SK-N-SH treated with all-trans-retinoic acid at 6 μM for 48 hours (cell line): Measurements from ENCODE around the gene RSL24D1.

ENCODE experiments used
- ATAC-seq: fragments of 200-7000 bp; cut with Tn5 transposase; 3 replicates; pipeline ENCODE4 v1.9.1; 2020; ENCODE audit warnings: mild to moderate bottlenecking, moderate library complexity
- ARNTL ChIP-seq: fragments of 450-650 bp; formaldehyde crosslinking; IDR thresholded peaks from 2 replicates; pipeline ENCODE4 v1.5.0; 2020; ENCODE audit warnings: low read depth, mild to moderate bottlenecking, moderate library complexity, borderline replicate concordance
- BACH2 ChIP-seq: fragments of 250-450 bp; sonication (Bioruptor Pico); IDR thresholded peaks from 2 replicates; pipeline ENCODE4 v1.9.0; 2021; ENCODE audit warnings: mild to moderate bottlenecking, borderline replicate concordance
- CSDC2 ChIP-seq: fragments of 250-450 bp; sonication (Bioruptor Pico); IDR thresholded peaks from 2 replicates; pipeline ENCODE4 v1.5.0; 2020; ENCODE audit warnings: mild to moderate bottlenecking, moderate library complexity
- ESRRG ChIP-seq: fragments of 250-450 bp; sonication (Bioruptor Pico); IDR thresholded peaks from 2 replicates; pipeline ENCODE4 v1.6.1; 2021; ENCODE audit warnings: mild to moderate bottlenecking
- GLIS3 ChIP-seq: fragments of 250-450 bp; sonication (Bioruptor Pico); IDR thresholded peaks from 2 replicates; pipeline ENCODE4 v1.5.0; 2020; ENCODE audit warnings: mild to moderate bottlenecking, moderate library complexity
- ISL1 ChIP-seq: fragments of 250-450 bp; sonication (Bioruptor Pico); IDR thresholded peaks from 2 replicates; pipeline ENCODE4 v2.1.2; 2022; ENCODE audit warnings: mild to moderate bottlenecking, moderate library complexity
- OSR1 ChIP-seq: fragments of 250-450 bp; sonication (Bioruptor Pico); IDR thresholded peaks from 2 replicates; pipeline ENCODE4 v1.8.0; 2022; ENCODE audit warnings: moderate library complexity, mild to moderate bottlenecking, inconsistent platforms
- PPARA ChIP-seq: fragments of 250-450 bp; sonication (Bioruptor Pico); IDR thresholded peaks from 2 replicates; pipeline ENCODE4 v1.5.0; 2020; ENCODE audit warnings: mild to moderate bottlenecking, borderline replicate concordance
- RARB ChIP-seq: fragments of 250-450 bp; sonication (Bioruptor Pico); IDR thresholded peaks from 2 replicates; pipeline ENCODE4 v1.8.0; 2021; ENCODE audit warnings: mild to moderate bottlenecking, moderate library complexity
- SNAI2 ChIP-seq: fragments of 250-450 bp; sonication (Bioruptor Pico); IDR thresholded peaks from 2 replicates; pipeline ENCODE4 v1.5.0; 2020; ENCODE audit warnings: mild to moderate bottlenecking, moderate library complexity
- TCF4 ChIP-seq: fragments of 250-450 bp; sonication (Bioruptor Pico); IDR thresholded peaks from 2 replicates; pipeline ENCODE4 v1.8.0; 2021; ENCODE audit warnings: mild to moderate bottlenecking, moderate library complexity, borderline replicate concordance
- TOX ChIP-seq: fragments of 250-450 bp; sonication (Bioruptor Pico); IDR thresholded peaks from 2 replicates; pipeline ENCODE4 v1.8.0; 2021; ENCODE audit warnings: mild to moderate bottlenecking, moderate library complexity, borderline replicate concordance
- ZC3H10 ChIP-seq: fragments of 250-450 bp; sonication (Bioruptor Pico); IDR thresholded peaks from 2 replicates; pipeline ENCODE4 v1.5.1; 2021; ENCODE audit warnings: mild to moderate bottlenecking, moderate library complexity
- ZFP3 ChIP-seq: fragments of 250-450 bp; sonication (Bioruptor Pico); IDR thresholded peaks from 2 replicates; pipeline ENCODE4 v1.5.0; 2020; ENCODE audit warnings: mild to moderate bottlenecking, moderate library complexity
- ZFP30 ChIP-seq: fragments of 450-650 bp; formaldehyde crosslinking; IDR thresholded peaks from 2 replicates; pipeline ENCODE4 v1.5.0; 2022; ENCODE audit warnings: mild to moderate bottlenecking, moderate library complexity
- ZNF565 ChIP-seq: fragments of 450-650 bp; formaldehyde crosslinking; conservative IDR thresholded peaks from 2 replicates; pipeline ENCODE4 v1.5.0; 2020; ENCODE audit warnings: low read depth, mild to moderate bottlenecking, moderate library complexity
- ZNF70 ChIP-seq: fragments of 450-650 bp; formaldehyde crosslinking; IDR thresholded peaks from 2 replicates; pipeline ENCODE4 v1.5.0; 2020; ENCODE audit warnings: mild to moderate bottlenecking, moderate library complexity
- ZNF8 ChIP-seq: fragments of 450-650 bp; formaldehyde crosslinking; IDR thresholded peaks from 2 replicates; pipeline ENCODE4 v1.5.0; 2020; ENCODE audit warnings: mild to moderate bottlenecking, moderate library complexity
- TF ChIP-seq, protein P1 (sequence below): fragments of 250-450 bp; sonication (Bioruptor Pico); IDR thresholded peaks from 2 replicates; pipeline ENCODE4 v1.8.0; 2020; ENCODE audit warnings: mild to moderate bottlenecking, moderate library complexity, borderline replicate concordance
- TF ChIP-seq, protein P2 (sequence below): fragments of 250-450 bp; sonication (Bioruptor Pico); IDR thresholded peaks from 2 replicates; pipeline ENCODE4 v1.5.1; 2020; ENCODE audit warnings: low read depth, mild to moderate bottlenecking, moderate library complexity
- TF ChIP-seq, protein P3 (sequence below): fragments of 250-450 bp; sonication (Bioruptor Pico); IDR thresholded peaks from 2 replicates; pipeline ENCODE4 v1.8.0; 2021; ENCODE audit warnings: low read depth, mild to moderate bottlenecking, moderate library complexity, borderline replicate concordance
- TF ChIP-seq, protein P4 (sequence below): fragments of 250-450 bp; sonication (Bioruptor Pico); IDR thresholded peaks from 2 replicates; pipeline ENCODE4 v1.5.1; 2021; ENCODE audit warnings: mild to moderate bottlenecking, moderate library complexity

RSL24D1 gene

DNA sequence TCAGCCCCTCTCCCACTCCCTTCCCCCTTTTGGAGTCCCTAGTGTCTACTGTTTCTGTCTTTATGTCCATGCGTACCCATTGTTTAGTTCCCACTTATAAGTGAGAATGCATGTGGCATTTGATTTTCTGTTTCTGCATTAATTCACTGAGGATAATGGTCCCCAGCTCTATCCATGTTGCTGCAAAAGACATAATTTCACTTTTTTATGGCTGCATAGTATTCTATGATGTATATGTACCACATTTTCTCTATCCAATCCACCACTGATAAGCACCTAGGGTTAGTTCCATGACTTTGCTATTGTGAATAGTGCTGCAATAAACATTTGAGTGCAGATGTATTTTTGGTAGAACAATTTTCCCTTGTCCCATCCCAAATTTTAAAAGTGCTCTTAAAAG is 34.2 kb upstream of the RSL24D1 start:
- 0 out of 2 replicates have a peak, but pooled peaks have one; percentile 9 for TF ChIP-seq ZNF8 (CRISPR knock-in tag)
- TF ChIP-seq BACH2 (CRISPR knock-in tag) = no peak
- ATAC-seq = no peak

DNA sequence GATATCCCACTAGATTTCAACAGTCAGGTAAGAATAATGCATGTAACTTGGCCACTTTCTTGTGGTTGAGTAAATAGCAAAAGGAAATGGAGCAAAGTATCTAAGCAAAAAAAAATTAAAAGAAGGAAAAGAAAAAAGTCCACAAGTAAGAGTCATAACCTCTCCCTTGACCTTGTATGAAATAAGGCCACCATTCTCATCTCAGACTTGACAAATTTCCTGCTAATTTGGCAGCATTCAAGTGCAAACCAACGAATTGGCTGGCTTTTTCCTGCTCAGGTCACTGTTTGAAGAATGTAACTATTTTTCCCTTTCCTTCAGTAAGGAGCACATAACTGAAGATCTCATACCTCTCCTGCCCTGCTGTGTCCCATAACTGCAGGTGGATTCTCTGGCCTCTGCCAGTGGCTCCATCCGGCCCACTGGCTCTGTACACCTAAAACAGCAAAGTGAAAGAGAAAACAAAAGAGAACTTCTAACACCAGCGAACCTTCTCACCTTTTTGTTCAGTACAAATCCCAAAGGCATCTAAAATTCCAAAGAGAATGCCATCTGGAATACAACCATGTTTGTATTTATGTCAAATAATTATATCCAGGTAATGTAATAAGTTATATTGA is 33.4 kb upstream of the RSL24D1 start:
- ATAC-seq = no peak
- TF ChIP-seq ZNF70 (CRISPR knock-in tag) (no peak), ZFP3 (no peak), ARNTL (CRISPR knock-in tag) (no peak), ZC3H10 (CRISPR knock-in tag) (no peak), CSDC2 (no peak), GLIS3 (CRISPR knock-in tag) (no peak), ISL1 (CRISPR knock-in tag) (no peak), TCF4 (CRISPR knock-in tag) (no peak), ESRRG (CRISPR knock-in tag) (no peak)
- TF ChIP-seq, protein P1, sequence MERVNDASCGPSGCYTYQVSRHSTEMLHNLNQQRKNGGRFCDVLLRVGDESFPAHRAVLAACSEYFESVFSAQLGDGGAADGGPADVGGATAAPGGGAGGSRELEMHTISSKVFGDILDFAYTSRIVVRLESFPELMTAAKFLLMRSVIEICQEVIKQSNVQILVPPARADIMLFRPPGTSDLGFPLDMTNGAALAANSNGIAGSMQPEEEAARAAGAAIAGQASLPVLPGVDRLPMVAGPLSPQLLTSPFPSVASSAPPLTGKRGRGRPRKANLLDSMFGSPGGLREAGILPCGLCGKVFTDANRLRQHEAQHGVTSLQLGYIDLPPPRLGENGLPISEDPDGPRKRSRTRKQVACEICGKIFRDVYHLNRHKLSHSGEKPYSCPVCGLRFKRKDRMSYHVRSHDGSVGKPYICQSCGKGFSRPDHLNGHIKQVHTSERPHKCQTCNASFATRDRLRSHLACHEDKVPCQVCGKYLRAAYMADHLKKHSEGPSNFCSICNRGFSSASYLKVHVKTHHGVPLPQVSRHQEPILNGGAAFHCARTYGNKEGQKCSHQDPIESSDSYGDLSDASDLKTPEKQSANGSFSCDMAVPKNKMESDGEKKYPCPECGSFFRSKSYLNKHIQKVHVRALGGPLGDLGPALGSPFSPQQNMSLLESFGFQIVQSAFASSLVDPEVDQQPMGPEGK = no peak
- TF ChIP-seq, protein P2, sequence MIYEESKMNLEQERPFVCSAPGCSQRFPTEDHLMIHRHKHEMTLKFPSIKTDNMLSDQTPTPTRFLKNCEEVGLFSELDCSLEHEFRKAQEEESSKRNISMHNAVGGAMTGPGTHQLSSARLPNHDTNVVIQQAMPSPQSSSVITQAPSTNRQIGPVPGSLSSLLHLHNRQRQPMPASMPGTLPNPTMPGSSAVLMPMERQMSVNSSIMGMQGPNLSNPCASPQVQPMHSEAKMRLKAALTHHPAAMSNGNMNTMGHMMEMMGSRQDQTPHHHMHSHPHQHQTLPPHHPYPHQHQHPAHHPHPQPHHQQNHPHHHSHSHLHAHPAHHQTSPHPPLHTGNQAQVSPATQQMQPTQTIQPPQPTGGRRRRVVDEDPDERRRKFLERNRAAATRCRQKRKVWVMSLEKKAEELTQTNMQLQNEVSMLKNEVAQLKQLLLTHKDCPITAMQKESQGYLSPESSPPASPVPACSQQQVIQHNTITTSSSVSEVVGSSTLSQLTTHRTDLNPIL (CRISPR knock-in tag) = no peak
- TF ChIP-seq, protein P3, sequence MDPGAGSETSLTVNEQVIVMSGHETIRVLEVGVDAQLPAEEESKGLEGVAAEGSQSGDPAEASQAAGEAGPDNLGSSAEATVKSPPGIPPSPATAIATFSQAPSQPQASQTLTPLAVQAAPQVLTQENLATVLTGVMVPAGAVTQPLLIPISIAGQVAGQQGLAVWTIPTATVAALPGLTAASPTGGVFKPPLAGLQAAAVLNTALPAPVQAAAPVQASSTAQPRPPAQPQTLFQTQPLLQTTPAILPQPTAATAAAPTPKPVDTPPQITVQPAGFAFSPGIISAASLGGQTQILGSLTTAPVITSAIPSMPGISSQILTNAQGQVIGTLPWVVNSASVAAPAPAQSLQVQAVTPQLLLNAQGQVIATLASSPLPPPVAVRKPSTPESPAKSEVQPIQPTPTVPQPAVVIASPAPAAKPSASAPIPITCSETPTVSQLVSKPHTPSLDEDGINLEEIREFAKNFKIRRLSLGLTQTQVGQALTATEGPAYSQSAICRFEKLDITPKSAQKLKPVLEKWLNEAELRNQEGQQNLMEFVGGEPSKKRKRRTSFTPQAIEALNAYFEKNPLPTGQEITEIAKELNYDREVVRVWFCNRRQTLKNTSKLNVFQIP = no peak
- TF ChIP-seq, all 23 proteins: peak for 0

DNA sequence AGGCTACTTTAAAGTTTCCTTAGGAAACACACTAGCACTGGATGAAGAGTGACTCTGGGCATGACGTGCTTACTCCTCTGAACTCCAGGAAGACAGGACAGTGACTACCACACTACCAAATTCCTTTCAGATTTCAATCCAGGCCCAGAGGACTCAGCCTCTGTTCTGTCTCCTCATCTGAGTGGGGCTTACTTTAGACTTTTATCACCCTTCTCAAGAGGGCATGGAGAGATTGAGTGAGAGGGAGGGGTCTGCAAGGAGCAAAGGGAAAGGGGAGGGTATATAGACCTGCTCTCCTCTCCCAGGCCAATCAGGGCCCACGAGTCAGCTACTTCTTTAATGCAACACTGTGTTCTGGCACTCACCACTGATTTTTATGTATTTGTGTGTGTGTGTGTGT is 29.4 kb upstream of the RSL24D1 start:
- ATAC-seq = no peak
- TF ChIP-seq TCF4 (CRISPR knock-in tag) (no peak), GLIS3 (CRISPR knock-in tag) (no peak), ZNF70 (CRISPR knock-in tag) (no peak)

DNA sequence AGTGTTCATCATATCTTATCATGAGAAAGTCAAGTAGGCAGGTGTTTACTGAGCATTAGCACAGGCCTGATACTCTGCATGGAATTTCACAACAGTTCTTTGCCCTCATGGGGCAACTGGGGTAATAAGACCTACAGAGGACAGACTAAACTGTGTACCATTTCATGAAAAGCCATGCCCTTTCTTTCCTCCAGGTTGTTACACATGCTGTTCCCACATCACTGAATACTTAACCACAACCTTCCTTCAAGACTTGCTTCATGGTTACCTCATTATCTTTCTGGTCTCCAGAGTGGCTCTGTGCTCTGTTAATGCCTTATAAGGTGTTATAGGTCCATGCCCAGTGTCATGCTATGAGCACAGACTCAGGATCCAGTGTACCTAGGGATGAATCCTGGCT is 28.2 kb upstream of the RSL24D1 start:
- ATAC-seq = no peak
- TF ChIP-seq ZNF70 (CRISPR knock-in tag) (no peak), SNAI2 (no peak), ZNF8 (CRISPR knock-in tag) (no peak), ARNTL (CRISPR knock-in tag) (no peak), ISL1 (CRISPR knock-in tag) (no peak)
- TF ChIP-seq, all 23 proteins: peak for 0

DNA sequence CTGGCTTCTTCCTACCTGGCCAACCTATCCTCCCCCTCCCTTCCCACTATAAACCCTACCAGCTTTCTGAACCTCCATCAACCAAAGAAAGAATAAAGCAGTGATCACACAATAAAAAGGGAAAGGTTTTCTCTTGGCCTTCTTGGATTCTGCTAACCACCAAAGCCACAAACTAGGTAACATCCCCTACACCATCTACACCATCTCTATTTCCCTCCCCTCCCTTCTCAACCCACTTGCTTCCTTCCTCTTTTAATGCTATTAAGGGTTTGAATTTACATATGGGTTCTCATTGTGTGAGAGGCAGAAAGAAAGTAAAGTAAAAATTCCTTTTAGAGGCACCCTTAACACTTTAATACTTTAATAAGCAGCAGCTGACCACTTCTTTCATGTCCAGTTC is 25.8 kb upstream of the RSL24D1 start:
- no peak for ATAC-seq

More for the DNA sequence above, 25.8 kb upstream of the RSL24D1 start:
- TF ChIP-seq ARNTL (CRISPR knock-in tag) (no peak), ZNF70 (CRISPR knock-in tag) (no peak), PPARA (CRISPR knock-in tag) (no peak), BACH2 (CRISPR knock-in tag) (no peak), ISL1 (CRISPR knock-in tag) (no peak), TCF4 (CRISPR knock-in tag) (no peak), ESRRG (CRISPR knock-in tag) (no peak), SNAI2 (no peak), OSR1 (CRISPR knock-in tag) (no peak), ZFP30 (no peak), ZNF565 (CRISPR knock-in tag) (no peak), ZNF8 (CRISPR knock-in tag) (no peak), CSDC2 (no peak), RARB (no peak), GLIS3 (CRISPR knock-in tag) (no peak), ZC3H10 (CRISPR knock-in tag) (no peak), TOX (CRISPR knock-in tag) (no peak)
- TF ChIP-seq, protein P2 (CRISPR knock-in tag) = no peak
- TF ChIP-seq, protein P4, sequence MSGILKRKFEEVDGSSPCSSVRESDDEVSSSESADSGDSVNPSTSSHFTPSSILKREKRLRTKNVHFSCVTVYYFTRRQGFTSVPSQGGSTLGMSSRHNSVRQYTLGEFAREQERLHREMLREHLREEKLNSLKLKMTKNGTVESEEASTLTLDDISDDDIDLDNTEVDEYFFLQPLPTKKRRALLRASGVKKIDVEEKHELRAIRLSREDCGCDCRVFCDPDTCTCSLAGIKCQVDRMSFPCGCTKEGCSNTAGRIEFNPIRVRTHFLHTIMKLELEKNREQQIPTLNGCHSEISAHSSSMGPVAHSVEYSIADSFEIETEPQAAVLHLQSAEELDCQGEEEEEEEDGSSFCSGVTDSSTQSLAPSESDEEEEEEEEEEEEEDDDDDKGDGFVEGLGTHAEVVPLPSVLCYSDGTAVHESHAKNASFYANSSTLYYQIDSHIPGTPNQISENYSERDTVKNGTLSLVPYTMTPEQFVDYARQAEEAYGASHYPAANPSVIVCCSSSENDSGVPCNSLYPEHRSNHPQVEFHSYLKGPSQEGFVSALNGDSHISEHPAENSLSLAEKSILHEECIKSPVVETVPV (CRISPR knock-in tag) = no peak
- TF ChIP-seq, protein P1 = no peak
